KMS-11 (cell line): ENCODE data around the gene ZSCAN32.

ENCODE experiments used
- H2AFZ ChIP-seq: fragments of 200-600 bp; sonication (generic); 2 replicates; pipeline ENCODE4 v1.6.1; 2016; ENCODE audit warnings: antibody characterized with exemption, mixed run types, low read depth
- H3K27ac ChIP-seq: fragments of 200-600 bp; sonication (generic); 2 replicates; pipeline ENCODE4 v1.6.1; 2016; ENCODE audit warnings: mild to moderate bottlenecking, mixed run types
- H3K27me3 ChIP-seq: fragments of 200-600 bp; sonication (generic); 2 replicates; pipeline ENCODE4 v1.6.1; 2017; ENCODE audit warnings: mild to moderate bottlenecking, low read depth, mixed run types, moderate library complexity; ENCODE audit not compliant: insufficient read depth
- H3K36me3 ChIP-seq: fragments of 200-600 bp; sonication (generic); 2 replicates; pipeline ENCODE4 v1.6.1; 2017; ENCODE audit warnings: mild to moderate bottlenecking, mixed run types; ENCODE audit not compliant: insufficient read depth
- H3K4me1 ChIP-seq: fragments of 200-600 bp; sonication (generic); 2 replicates; pipeline ENCODE4 v1.6.1; 2016; ENCODE audit warnings: mild to moderate bottlenecking, low read depth, mixed run types; ENCODE audit not compliant: poor library complexity, severe bottlenecking
- H3K4me2 ChIP-seq: fragments of 200-600 bp; sonication (generic); 2 replicates; pipeline ENCODE4 v1.7.0; 2016; ENCODE audit warnings: mild to moderate bottlenecking, mixed run types
- H3K4me3 ChIP-seq: fragments of 200-600 bp; sonication (generic); IDR thresholded peaks from 2 replicates; pipeline ENCODE4 v1.6.1; 2017; ENCODE audit warnings: low read depth, low read length, mixed read lengths; ENCODE audit not compliant: insufficient read depth
- H3K79me2 ChIP-seq: fragments of 200-600 bp; sonication (generic); 2 replicates; pipeline ENCODE4 v1.6.1; 2016; ENCODE audit warnings: low read depth, mixed run types; ENCODE audit not compliant: insufficient read depth
- H3K9ac ChIP-seq: fragments of 200-600 bp; sonication (generic); 2 replicates; pipeline ENCODE4 v1.6.1; 2016; ENCODE audit warnings: mild to moderate bottlenecking, mixed run types
- H4K20me1 ChIP-seq: fragments of 200-600 bp; sonication (generic); 2 replicates; pipeline ENCODE4 v1.6.1; 2016; ENCODE audit warnings: mild to moderate bottlenecking, mixed run types; ENCODE audit not compliant: insufficient read depth
- CTCF ChIP-seq: fragments of 200-600 bp; sonication (generic); conservative IDR thresholded peaks from 2 replicates; pipeline ENCODE4 v1.6.1; 2017; ENCODE audit warnings: low read depth, mild to moderate bottlenecking, antibody characterized with exemption, low read length, moderate library complexity, mixed read lengths

The ZSCAN32 gene

GRCh38 chr16:3434373-3434772 is 33.6 kb upstream of the ZSCAN32 start:
- no peak overlapping the region; the same call in 1 of the 2 replicates for H3K4me2 ChIP-seq
- TF ChIP-seq CTCF = no peak
- no peaks in the 10 kb centered on the region for H3K27me3 ChIP-seq
- no peak overlapping the region for H3K9ac ChIP-seq
- no peak overlapping the region; the same call in 1 of the 2 replicates for H3K27ac ChIP-seq
- no peaks in the 10 kb centered on the region for H3K36me3 ChIP-seq
- peaks cover 19% of the 10 kb centered on the region for H3K4me1 ChIP-seq
- no peak overlapping the region for H2AFZ ChIP-seq
- no peaks in the 10 kb centered on the region for H3K79me2 ChIP-seq
- H3K4me3 ChIP-seq = no peak overlapping the region
- no peaks in the 10 kb centered on the region for H4K20me1 ChIP-seq

DNA sequence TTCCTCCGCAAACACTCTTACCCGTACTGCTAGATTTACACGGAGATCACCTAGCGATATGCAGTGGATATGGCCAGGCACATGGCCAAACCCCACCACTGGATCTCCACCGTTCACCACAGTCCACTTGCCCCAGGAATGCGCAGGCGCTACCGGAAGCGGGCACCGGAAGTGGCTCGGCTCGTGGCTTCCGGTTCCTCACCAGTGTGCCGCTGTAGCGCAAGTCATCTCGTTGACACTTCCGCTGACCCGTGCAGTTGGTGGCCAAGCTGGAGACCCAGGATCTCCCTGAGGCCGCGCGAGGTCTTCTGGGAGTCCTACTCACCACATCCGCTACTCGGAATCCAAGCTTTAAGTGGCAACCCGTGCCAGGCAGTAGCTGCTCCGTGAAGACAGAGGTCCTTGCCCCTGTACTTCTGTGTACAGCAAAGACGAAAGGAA is 31.0 kb upstream of the ZSCAN32 start:
- TF ChIP-seq CTCF = no peak
- Histone ChIP-seq H3K9ac (no peak overlapping the region), H4K20me1 (no peaks in the 10 kb centered on the region), H3K4me3 (no peak overlapping the region), H3K79me2 (no peaks in the 10 kb centered on the region), H3K27ac (no peak overlapping the region), H2AFZ (no peak overlapping the region), H3K36me3 (no peaks in the 10 kb centered on the region), H3K4me1 (peaks cover 19% of the 10 kb centered on the region), H3K4me2 (no peak overlapping the region), H3K27me3 (no peaks in the 10 kb centered on the region)

DNA sequence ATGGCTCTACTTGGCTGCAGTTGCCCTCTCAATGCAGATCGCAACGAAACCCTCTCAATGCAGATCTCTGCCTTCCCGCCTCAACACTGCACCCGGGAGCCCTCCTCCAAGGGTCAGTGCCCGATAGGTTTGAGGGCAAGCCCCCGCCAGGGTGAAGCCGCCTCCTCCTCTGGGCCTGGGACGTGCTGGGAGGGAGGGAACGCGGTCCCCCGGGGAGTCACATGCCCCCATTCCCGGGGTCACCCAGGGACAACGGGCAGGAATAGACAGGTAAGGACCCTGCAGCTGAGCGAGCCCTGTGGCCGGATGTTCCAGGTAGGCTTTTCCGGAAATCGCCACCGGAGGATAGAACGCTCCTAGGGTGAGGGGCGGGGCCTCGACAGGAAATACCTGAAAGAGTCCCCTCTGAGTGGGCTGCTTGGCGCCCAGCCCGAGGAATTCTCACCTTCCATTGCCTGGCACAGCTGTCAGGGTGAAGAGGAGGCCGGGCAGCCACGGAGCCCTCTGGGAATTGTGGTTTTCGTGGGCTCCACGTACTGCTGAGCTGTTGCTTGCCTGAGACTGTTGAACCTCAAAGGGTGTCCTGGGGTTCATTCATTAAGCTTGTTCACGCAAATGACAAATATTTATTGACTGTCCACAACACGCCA is 13.1 kb upstream of the ZSCAN32 start:
- Histone ChIP-seq H3K4me2 (no peak overlapping the region), H3K4me3 (no peak overlapping the region)
- no peak for TF ChIP-seq CTCF

DNA sequence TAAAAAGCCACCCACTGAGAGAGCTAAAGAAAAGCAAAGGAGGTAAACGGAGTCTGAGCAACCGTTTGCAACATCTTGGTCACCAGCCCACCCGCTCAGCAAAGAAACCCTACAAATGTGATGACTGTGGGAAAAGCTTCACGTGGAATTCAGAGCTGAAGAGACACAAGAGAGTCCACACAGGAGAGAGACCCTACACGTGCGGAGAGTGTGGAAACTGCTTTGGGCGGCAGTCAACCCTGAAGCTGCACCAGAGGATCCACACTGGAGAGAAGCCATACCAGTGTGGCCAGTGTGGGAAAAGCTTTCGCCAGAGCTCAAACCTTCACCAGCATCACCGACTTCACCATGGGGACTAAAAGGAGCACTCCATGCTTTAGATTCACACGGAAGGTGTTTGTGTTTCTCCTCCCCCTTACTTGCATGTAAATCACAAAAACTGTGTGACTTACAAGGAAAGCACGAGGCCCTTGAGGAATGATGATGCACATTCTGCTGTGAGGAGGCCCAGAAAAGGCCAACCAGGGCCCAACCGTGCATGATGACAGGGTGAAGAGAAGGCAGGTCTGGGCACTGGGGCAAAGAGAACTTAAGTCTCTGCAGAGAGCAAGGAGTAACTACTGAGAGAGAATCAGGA is 7.9 kb upstream of the ZSCAN32 start:
- H3K4me2 ChIP-seq = no peak overlapping the region
- H2AFZ ChIP-seq = no peak overlapping the region
- H3K4me3 ChIP-seq = no peak overlapping the region
- H3K4me1 ChIP-seq = no peaks in the 10 kb centered on the region
- no peaks in the 10 kb centered on the region for H3K27me3 ChIP-seq
- no peaks in the 10 kb centered on the region for H4K20me1 ChIP-seq
- H3K27ac ChIP-seq = no peak overlapping the region
- no peak for TF ChIP-seq CTCF
- no peak overlapping the region for H3K9ac ChIP-seq
- H3K79me2 ChIP-seq = no peaks in the 10 kb centered on the region
- H3K36me3 ChIP-seq = peaks cover 11% of the 10 kb centered on the region; the same call in 1 of the 2 replicates

More for the DNA sequence above, 13.1 kb upstream of the ZSCAN32 start:
- no peaks in the 10 kb centered on the region for H3K27me3 ChIP-seq
- H3K9ac ChIP-seq = no peak overlapping the region
- H3K27ac ChIP-seq = no peak overlapping the region
- H4K20me1 ChIP-seq = no peaks in the 10 kb centered on the region
- H2AFZ ChIP-seq = no peak overlapping the region
- no peaks in the 10 kb centered on the region; the same call in 1 of the 2 replicates for H3K36me3 ChIP-seq
- no peaks in the 10 kb centered on the region for H3K4me1 ChIP-seq
- H3K79me2 ChIP-seq = no peaks in the 10 kb centered on the region
